SK-N-DZ (cell line): ENCODE measurements around the gene LOXHD1.

ENCODE experiments used
- DNase-seq: peaks from one replicate; pipeline ENCODE4 v3.0.0-alpha.2; 2015; ENCODE audit warnings: low spot score

Gene LOXHD1

DNA sequence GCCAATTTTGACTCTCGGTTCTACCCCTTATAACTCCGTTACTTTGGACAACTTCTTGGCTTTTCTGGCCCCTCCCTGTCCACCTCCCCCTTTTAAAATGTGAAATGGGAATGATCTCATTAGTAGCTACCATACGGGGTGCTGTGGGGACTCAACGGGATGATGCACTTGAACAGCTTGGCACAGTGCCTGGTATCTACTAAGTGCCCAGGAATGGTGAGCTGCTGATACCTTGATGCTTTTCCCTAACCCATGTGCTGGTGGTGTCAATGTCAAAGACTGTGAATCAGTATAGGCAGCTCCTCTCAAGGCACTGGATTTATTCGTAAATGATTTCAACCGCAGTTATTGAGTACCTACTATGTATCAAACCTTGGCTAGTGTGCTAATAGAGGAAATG lies 204.2 kb downstream of the LOXHD1 start:
- DNase-seq: no peak

GRCh38 chr18:46449499-46449898 lies 207.5 kb downstream of the LOXHD1 start:
- DNase-seq: no peak

GRCh38 chr18:46449033-46449432 lies 208.0 kb downstream of the LOXHD1 start:
- DNase-seq: no peak

GRCh38 chr18:46448347-46448746 lies 208.7 kb downstream of the LOXHD1 start:
- DNase-seq: no peak

DNA sequence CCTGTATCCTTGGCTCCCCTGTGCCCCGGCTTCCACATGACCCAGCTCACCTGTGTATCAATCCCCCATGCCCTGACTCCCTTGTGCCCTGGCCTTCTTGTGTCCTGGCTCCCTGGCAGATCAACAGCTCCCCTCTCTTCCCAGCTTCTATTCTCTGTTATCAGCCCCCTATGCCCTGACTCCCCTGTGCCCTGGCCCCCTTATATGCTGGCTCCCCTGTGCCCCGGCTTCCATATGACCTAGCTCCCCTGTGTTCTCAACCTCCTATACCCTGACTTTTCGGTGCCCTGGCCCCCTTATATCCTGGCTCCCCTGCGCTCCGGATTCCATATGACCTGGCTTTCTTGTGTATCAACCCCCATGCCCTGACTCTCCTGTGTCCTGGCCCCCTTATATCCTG lies 209.2 kb downstream of the LOXHD1 start:
- DNase-seq: no peak

- no peak for DNase-seq
These were observed 209.7 kb downstream of the LOXHD1 start for GRCh38 chr18:46447323-46447722.

DNA sequence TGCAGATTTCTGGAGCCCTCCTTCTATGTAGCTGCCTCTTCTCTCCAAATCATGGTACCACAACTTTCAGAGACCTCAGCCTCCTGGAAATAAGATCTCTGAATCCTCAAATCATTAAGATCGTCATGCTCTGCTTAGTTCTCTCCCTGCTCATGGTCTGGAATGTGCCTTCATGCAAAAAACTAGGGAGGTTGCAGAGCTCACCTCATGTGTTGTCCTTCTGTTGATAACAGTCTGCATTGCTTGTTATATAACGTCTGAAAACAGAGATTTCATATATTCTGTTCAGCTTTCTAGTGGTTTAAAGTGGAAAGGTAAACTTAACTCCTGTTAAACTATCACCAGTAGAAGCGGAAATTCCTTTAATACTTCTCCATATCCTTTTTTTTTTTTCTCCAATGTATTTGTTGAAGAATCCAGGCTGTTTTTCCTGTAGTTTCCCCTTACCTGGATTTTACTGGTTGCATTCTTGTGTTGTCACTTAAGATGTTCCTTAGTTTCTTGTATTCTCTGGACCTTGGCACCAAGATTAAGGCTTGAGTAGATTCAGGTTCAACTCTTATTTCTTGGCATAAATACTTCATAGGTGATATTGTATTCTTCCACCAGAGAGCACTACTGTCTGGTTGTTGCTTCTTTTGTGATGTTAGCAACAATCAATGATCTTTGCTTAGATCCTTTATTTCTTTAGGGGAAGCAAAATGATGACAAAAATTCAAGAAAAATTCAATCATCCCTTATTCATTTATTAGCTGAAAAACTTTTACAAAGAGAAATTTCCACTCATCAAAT lies 211.3 kb downstream of the LOXHD1 start:
- no peak for DNase-seq

GRCh38 chr18:46439037-46439436 lies 218.0 kb downstream of the LOXHD1 start:
- DNase-seq: no peak

DNA sequence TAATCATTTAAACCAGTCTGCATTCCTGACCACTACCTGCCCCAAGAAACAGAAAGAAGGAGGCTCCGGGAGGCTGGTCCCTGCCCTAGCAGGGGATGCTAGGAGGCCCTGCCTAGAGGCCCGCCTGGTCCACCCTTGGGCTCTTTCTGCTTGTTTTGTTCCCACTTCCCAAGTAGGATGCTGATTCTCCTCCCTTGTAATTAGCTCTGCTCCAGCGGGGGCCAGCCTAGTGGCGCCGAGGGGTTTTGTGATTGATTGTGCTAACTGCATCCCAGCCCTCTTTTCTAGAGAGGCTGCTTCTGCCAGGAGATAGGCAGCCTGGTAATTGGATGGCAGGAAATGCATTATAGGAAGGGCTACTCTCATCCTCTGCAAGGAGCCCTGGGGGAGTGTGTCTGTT lies 220.0 kb downstream of the LOXHD1 start:
- no peak for DNase-seq

- DNase-seq: no peak
These were observed 220.4 kb downstream of the LOXHD1 start for GRCh38 chr18:46436621-46437020.

GRCh38 chr18:46435031-46435430 lies 222.0 kb downstream of the LOXHD1 start:
- no peak for DNase-seq

DNA sequence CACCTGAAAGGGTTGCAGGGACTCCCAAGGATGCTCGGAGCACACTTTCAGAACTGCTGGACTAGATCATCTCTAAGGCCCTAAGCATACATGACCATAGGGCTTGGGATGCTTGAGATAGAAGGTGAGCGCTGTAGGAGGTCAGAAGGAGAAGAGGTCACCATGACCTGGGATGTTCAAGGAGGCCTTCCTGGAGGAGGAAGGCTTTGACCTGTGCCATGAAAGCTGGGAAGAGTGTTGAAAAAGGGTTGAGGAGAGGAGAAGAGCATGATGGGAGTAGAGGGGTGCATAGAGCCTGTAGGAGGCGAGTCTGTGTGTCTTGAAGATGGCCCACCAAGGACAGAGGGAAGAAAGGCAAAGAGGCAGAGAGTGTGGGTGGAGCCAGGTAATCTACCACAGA lies 222.4 kb downstream of the LOXHD1 start:
- DNase-seq: no peak

- DNase-seq: no peak
These were observed 223.7 kb downstream of the LOXHD1 start for GRCh38 chr18:46433121-46433826.

- peak; percentile 46 for DNase-seq
These were observed 225.4 kb downstream of the LOXHD1 start for GRCh38 chr18:46431522-46432171.

GRCh38 chr18:46429649-46430224 lies 227.3 kb downstream of the LOXHD1 start:
- DNase-seq: no peak

- DNase-seq: no peak
These were observed 227.9 kb downstream of the LOXHD1 start for GRCh38 chr18:46429130-46429529.

DNA sequence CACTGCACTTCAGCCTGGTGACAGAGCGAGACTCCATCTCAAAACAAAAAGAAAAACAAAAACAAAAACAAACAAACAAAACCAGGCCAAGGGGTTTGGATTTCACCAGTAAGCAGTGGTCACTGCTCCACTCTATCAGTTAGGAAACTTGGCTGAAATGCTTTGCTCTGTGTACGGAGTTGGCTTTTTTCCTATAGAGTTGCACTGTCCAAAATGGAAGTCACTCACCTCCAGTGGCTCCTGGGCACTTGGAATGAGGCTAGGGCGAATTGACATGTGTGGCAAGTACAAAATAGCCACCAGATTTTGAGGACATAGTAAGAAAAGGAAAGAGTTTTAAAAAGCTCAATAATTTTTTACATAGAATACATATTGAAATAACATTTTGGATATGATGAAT lies 228.7 kb downstream of the LOXHD1 start:
- DNase-seq: no peak

DNA sequence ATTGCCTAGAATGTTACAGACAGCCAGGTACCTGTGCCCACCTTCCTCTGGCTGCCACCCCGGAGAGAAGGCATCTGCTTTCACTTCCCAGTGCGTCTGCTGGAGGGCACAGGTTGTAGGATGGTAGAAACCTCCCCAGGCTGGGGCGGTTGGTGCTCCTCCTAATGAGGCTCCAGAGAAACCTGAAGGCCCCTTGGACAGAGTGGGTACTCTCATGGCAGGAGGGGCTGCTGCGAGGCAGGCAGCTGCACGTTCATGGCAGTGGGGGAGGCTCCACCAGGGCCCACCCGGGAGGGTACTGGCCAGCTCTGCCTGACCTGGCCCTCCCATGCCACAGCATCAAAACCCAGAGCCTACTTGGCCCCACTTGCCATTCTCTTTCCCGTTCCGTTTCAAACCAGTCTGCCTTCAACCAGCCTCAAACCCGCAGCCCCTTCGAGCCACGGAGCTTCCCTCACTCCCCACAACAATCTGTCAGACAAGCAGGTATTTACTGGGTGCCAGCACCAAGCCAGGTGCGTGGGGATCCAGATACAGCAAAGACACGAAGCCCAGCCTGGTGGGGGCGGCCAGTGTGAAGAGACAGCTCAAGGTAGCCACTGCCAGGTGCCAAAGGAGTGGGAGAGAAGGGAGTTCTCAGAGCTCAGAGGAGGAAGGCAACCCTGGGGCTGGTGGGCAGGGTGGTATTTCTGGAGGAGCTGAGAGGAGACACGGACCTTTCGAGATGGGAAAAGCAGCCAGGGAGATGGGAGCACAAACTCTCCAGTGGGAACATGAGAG lies 229.6 kb downstream of the LOXHD1 start:
- DNase-seq: no peak
